IPS DF 6.9 (cell line): ENCODE measurements around the gene MTF2.

Experiments
- DNase-seq: peaks from one replicate; pipeline ENCODE4 v3.0.0-alpha.2; 2013; ENCODE audit warnings: low read depth, low spot score
- H3K27ac ChIP-seq: one replicate; pipeline ENCODE4 v1.5.1; 2013; ENCODE audit warnings: low read length, control low read depth
- H3K27me3 ChIP-seq: 2 replicates; pipeline ENCODE4 v1.6.1; 2013; ENCODE audit warnings: mild to moderate bottlenecking, low read length; ENCODE audit not compliant: control insufficient read depth, insufficient read depth
- H3K36me3 ChIP-seq: 2 replicates; pipeline ENCODE4 v1.6.1; 2013; ENCODE audit warnings: low read length; ENCODE audit not compliant: control insufficient read depth, insufficient read depth
- H3K4me1 ChIP-seq: 2 replicates; pipeline ENCODE4 v1.6.1; 2013; ENCODE audit warnings: low read length; ENCODE audit not compliant: control insufficient read depth, insufficient read depth
- H3K4me3 ChIP-seq: 2 replicates; pipeline ENCODE4 v1.5.1; 2013; ENCODE audit warnings: mild to moderate bottlenecking, low read length
- H3K9me3 ChIP-seq: 2 replicates; pipeline ENCODE4 v1.6.1; 2013; ENCODE audit warnings: low read length, inconsistent platforms; ENCODE audit not compliant: control insufficient read depth, insufficient read depth
- WGBS: extraction: QIAGEN DNeasy Blood & Tissue Kit; methylation state at CpG from one replicate; pipeline ENCODE4 v1.1.7; 2013; ENCODE audit warnings: mixed read lengths, missing lambda C conversion rate; ENCODE audit not compliant: insufficient read length, insufficient coverage; 5-methylcytosine and 5-hydroxymethylcytosine counted together

MTF2 gene

GRCh38 chr1:93081716-93082115 is 2.6 kb downstream of the MTF2 start:
- no peaks in the 10 kb centered on the region for H3K9me3 ChIP-seq
- no peaks in the 10 kb centered on the region for H3K27me3 ChIP-seq
- no peak overlapping the region for H3K27ac ChIP-seq
- DNase-seq: no peak
- H3K4me1 ChIP-seq: no peaks in the 10 kb centered on the region
- peaks cover 2% of the 10 kb centered on the region; the same call in 1 of the 2 replicates for H3K36me3 ChIP-seq
- H3K4me3 ChIP-seq: no peak overlapping the region

GRCh38 chr1:93082313-93082712 is 3.2 kb downstream of the MTF2 start:
- no peak overlapping the region for H3K27ac ChIP-seq
- no peaks in the 10 kb centered on the region for H3K27me3 ChIP-seq
- peaks cover 2% of the 10 kb centered on the region; the same call in 1 of the 2 replicates for H3K36me3 ChIP-seq
- no CpG with 5 or more reads among the region's 3 CpGs for WGBS
- H3K4me3 ChIP-seq: no peak overlapping the region
- H3K9me3 ChIP-seq: no peaks in the 10 kb centered on the region
- DNase-seq: no peak
- no peaks in the 10 kb centered on the region for H3K4me1 ChIP-seq

GRCh38 chr1:93083979-93084378 is 4.9 kb downstream of the MTF2 start:
- H3K4me1 ChIP-seq: no peaks in the 10 kb centered on the region
- H3K4me3 ChIP-seq: no peak overlapping the region
- no peaks in the 10 kb centered on the region for H3K27me3 ChIP-seq
- H3K27ac ChIP-seq: no peak overlapping the region
- H3K9me3 ChIP-seq: no peaks in the 10 kb centered on the region
- peaks cover 2% of the 10 kb centered on the region; the same call in 1 of the 2 replicates for H3K36me3 ChIP-seq
- WGBS: no CpG with 5 or more reads among the region's 2 CpGs
- DNase-seq: no peak

- H3K9me3 ChIP-seq: no peaks in the 10 kb centered on the region
- H3K4me3 ChIP-seq: no peak overlapping the region
- H3K36me3 ChIP-seq: peaks cover 2% of the 10 kb centered on the region; the same call in 1 of the 2 replicates
- no CpG with 5 or more reads among the region's 2 CpGs for WGBS
- H3K27ac ChIP-seq: no peak overlapping the region
- H3K4me1 ChIP-seq: no peaks in the 10 kb centered on the region
- no peak for DNase-seq
- H3K27me3 ChIP-seq: no peaks in the 10 kb centered on the region
Observed at GRCh38 chr1:93087532-93087931, 8.4 kb downstream of the MTF2 start.

GRCh38 chr1:93093332-93094006 is 14.4 kb downstream of the MTF2 start:
- Histone ChIP-seq H3K4me1 (no peaks in the 10 kb centered on the region), H3K36me3 (no peaks in the 10 kb centered on the region), H3K9me3 (no peaks in the 10 kb centered on the region), H3K4me3 (no peak overlapping the region), H3K27me3 (no peaks in the 10 kb centered on the region), H3K27ac (no peak overlapping the region)
- no CpG with 5 or more reads among the region's 2 CpGs for WGBS
- DNase-seq: no peak

GRCh38 chr1:93095804-93096585 is 16.9 kb downstream of the MTF2 start:
- Histone ChIP-seq H3K27ac (no peak overlapping the region), H3K9me3 (no peaks in the 10 kb centered on the region), H3K4me1 (no peaks in the 10 kb centered on the region), H3K27me3 (no peaks in the 10 kb centered on the region), H3K36me3 (no peaks in the 10 kb centered on the region), H3K4me3 (no peak overlapping the region)
- no peak for DNase-seq
- 100% methylated on average over 1 of the region's 6 CpGs for WGBS

- no peak for DNase-seq
- no CpG with 5 or more reads among the region's 4 CpGs for WGBS
- Histone ChIP-seq H3K27me3 (no peaks in the 10 kb centered on the region), H3K9me3 (no peaks in the 10 kb centered on the region), H3K4me3 (no peak overlapping the region), H3K27ac (no peak overlapping the region), H3K36me3 (no peaks in the 10 kb centered on the region), H3K4me1 (no peaks in the 10 kb centered on the region)
Observed at GRCh38 chr1:93102142-93102541, 23.1 kb downstream of the MTF2 start.

- Histone ChIP-seq H3K27me3 (no peaks in the 10 kb centered on the region), H3K4me3 (no peak overlapping the region), H3K4me1 (no peaks in the 10 kb centered on the region; the same call in 1 of the 2 replicates), H3K36me3 (no peaks in the 10 kb centered on the region; the same call in 1 of the 2 replicates), H3K27ac (no peak overlapping the region), H3K9me3 (no peaks in the 10 kb centered on the region)
- no CpG with 5 or more reads among the region's 2 CpGs for WGBS
- DNase-seq: no peak
Observed at GRCh38 chr1:93106226-93106625, 27.1 kb downstream of the MTF2 start.

- Histone ChIP-seq H3K9me3 (no peaks in the 10 kb centered on the region), H3K4me3 (no peak overlapping the region), H3K27ac (no peak overlapping the region), H3K27me3 (no peaks in the 10 kb centered on the region), H3K36me3 (no peaks in the 10 kb centered on the region; the same call in 1 of the 2 replicates), H3K4me1 (no peaks in the 10 kb centered on the region; the same call in 1 of the 2 replicates)
- WGBS: no CpG with 5 or more reads among the region's 4 CpGs
- DNase-seq: no peak
Observed at GRCh38 chr1:93107395-93107794, 28.3 kb downstream of the MTF2 start.

- DNase-seq: no peak
- Histone ChIP-seq H3K9me3 (no peaks in the 10 kb centered on the region), H3K27me3 (no peaks in the 10 kb centered on the region), H3K27ac (no peak overlapping the region), H3K4me3 (no peak overlapping the region), H3K4me1 (no peaks in the 10 kb centered on the region; the same call in 1 of the 2 replicates), H3K36me3 (no peaks in the 10 kb centered on the region; the same call in 1 of the 2 replicates)
- no CpG with 5 or more reads among the region's 2 CpGs for WGBS
Observed at GRCh38 chr1:93108335-93108734, 29.3 kb downstream of the MTF2 start.
